GM18861 (cell line): ENCODE results near the gene TMEM141.
A peak's percentile ranks its signal among the peaks of the same experiment; 100 is the strongest.
"Not testable (repeated sequence)": the region's sequence is repeated elsewhere in the genome, so short reads cannot be mapped to it uniquely, and the experiment has no call there.

Experiments
- ATAC-seq: cut with Tn5 transposase; IDR thresholded peaks from one replicate; pipeline ENCODE4 v1.9.1; 2021; ENCODE audit not compliant: unreplicated experiment

TMEM141 gene

GRCh38 chr9:136793086-136793946, 2.2 kb downstream of the TMEM141 start:
- no peak for ATAC-seq

- no peak for ATAC-seq
These were observed 3.3 kb downstream of the TMEM141 start for GRCh38 chr9:136794281-136794999.

GRCh38 chr9:136795000-136795348, 3.8 kb downstream of the TMEM141 start:
- ATAC-seq = no peak

- ATAC-seq = no peak
These were observed 5.2 kb downstream of the TMEM141 start, which contains the start of gene CCDC183 for GRCh38 chr9:136796238-136796774. Gene CCDC183 (plus strand): TSS chr9:136796338. CDS start chr9:136796398, 60 bp downstream.

- ATAC-seq = not testable (repeated sequence)
These were observed 5.7 kb downstream of the TMEM141 start for GRCh38 chr9:136796775-136797347.

- ATAC-seq = no peak
These were observed 7.5 kb downstream of the TMEM141 start for GRCh38 chr9:136798708-136799078.

- ATAC-seq = no peak
These were observed 8.1 kb downstream of the TMEM141 start for GRCh38 chr9:136799079-136799853.

- ATAC-seq = no peak
These were observed 8.9 kb downstream of the TMEM141 start for GRCh38 chr9:136799854-136800657.

- no peak for ATAC-seq
These were observed 11.2 kb downstream of the TMEM141 start for GRCh38 chr9:136802321-136802720.

- ATAC-seq = not testable (repeated sequence)
These were observed 11.9 kb downstream of the TMEM141 start for GRCh38 chr9:136803009-136803550.

- ATAC-seq = no peak
These were observed 12.7 kb downstream of the TMEM141 start for GRCh38 chr9:136803551-136804508.

- ATAC-seq = no peak
These were observed 13.5 kb downstream of the TMEM141 start for GRCh38 chr9:136804509-136805206.

GRCh38 chr9:136805207-136805740, 14.1 kb downstream of the TMEM141 start:
- no peak for ATAC-seq

GRCh38 chr9:136806067-136806466, 14.9 kb downstream of the TMEM141 start:
- no peak for ATAC-seq

- ATAC-seq = no peak
These were observed 15.6 kb downstream of the TMEM141 start for GRCh38 chr9:136806631-136807201.

GRCh38 chr9:136807281-136808074, 16.3 kb downstream of the TMEM141 start, which contains the start of gene RABL6:
Gene RABL6 (plus strand): TSS chr9:136807948. CDS start chr9:136808197, 249 bp downstream.
- ATAC-seq = peak; percentile 55
